H9 (cell line): Measurements from ENCODE around the gene RGS8. TPM values are rescaled to one million over a fixed set of nuclear protein-coding genes. Genes with fewer than 3 reads are reported as not detected.

Experiments used
- DNase-seq: peaks from one replicate; pipeline ENCODE4 v3.0.0-alpha.2; 2017
- H2AFZ ChIP-seq: one replicate; pipeline ENCODE4 v1.6.1; 2013; ENCODE audit warnings: mild to moderate bottlenecking, low read length, control low read depth, moderate library complexity
- H2AK5ac ChIP-seq: 2 replicates; pipeline ENCODE4 v1.6.1; 2013; ENCODE audit warnings: low read length, control low read depth, mixed read lengths; ENCODE audit not compliant: insufficient read length
- H2BK120ac ChIP-seq: one replicate; pipeline ENCODE4 v1.6.1; 2013; ENCODE audit warnings: low read depth, mild to moderate bottlenecking, low read length, control low read depth, inconsistent platforms; ENCODE audit not compliant: poor library complexity, severe bottlenecking
- H2BK12ac ChIP-seq: 2 replicates; pipeline ENCODE4 v1.6.1; 2013; ENCODE audit warnings: low read length, control low read depth, mixed read lengths, low read depth; ENCODE audit not compliant: insufficient read length
- H2BK15ac ChIP-seq: 2 replicates; pipeline ENCODE4 v1.6.1; 2013; ENCODE audit warnings: low read depth, low read length, control low read depth
- H2BK20ac ChIP-seq: one replicate; pipeline ENCODE4 v1.6.1; 2013; ENCODE audit warnings: low read depth, mild to moderate bottlenecking, low read length, control low read depth, inconsistent platforms; ENCODE audit not compliant: poor library complexity, severe bottlenecking
- H2BK5ac ChIP-seq: 2 replicates; pipeline ENCODE4 v1.6.1; 2013; ENCODE audit warnings: low read length, control low read depth, mixed read lengths; ENCODE audit not compliant: insufficient read length
- H3K14ac ChIP-seq: 2 replicates; pipeline ENCODE4 v1.6.1; 2013; ENCODE audit warnings: low read length, control low read depth; ENCODE audit not compliant: insufficient read depth
- H3K18ac ChIP-seq: 2 replicates; pipeline ENCODE4 v1.6.1; 2013; ENCODE audit warnings: low read depth, mild to moderate bottlenecking, mixed read lengths, low read length, control low read depth; ENCODE audit not compliant: insufficient read length
- H3K23ac ChIP-seq: 2 replicates; pipeline ENCODE4 v1.6.1; 2013; ENCODE audit warnings: low read length, control low read depth, mixed read lengths, low read depth; ENCODE audit not compliant: insufficient read length
- H3K23me2 ChIP-seq: 2 replicates; pipeline ENCODE4 v1.6.1; 2013; ENCODE audit warnings: low read depth, mild to moderate bottlenecking, mixed read lengths, low read length, control low read depth; ENCODE audit not compliant: insufficient read length, poor library complexity, severe bottlenecking
- H3K27ac ChIP-seq: 2 replicates; pipeline ENCODE4 v1.5.1; 2013; ENCODE audit warnings: low read length, control low read depth, mixed read lengths, low read depth; ENCODE audit not compliant: insufficient read length
- H3K27me3 ChIP-seq: 2 replicates; pipeline ENCODE4 v1.6.1; 2013; ENCODE audit warnings: low read length, control low read depth, inconsistent platforms; ENCODE audit not compliant: insufficient read depth
- H3K4ac ChIP-seq: 2 replicates; pipeline ENCODE4 v1.6.1; 2013; ENCODE audit warnings: low read depth, mild to moderate bottlenecking, control low read depth, inconsistent platforms, low read length, moderate library complexity
- H3K4me1 ChIP-seq: 2 replicates; pipeline ENCODE4 v1.6.1; 2013; ENCODE audit warnings: low read length, control low read depth, inconsistent platforms; ENCODE audit not compliant: insufficient read depth
- H3K4me2 ChIP-seq: 2 replicates; pipeline ENCODE4 v1.6.1; 2013; ENCODE audit warnings: low read length, control low read depth, mixed read lengths; ENCODE audit not compliant: insufficient read length, insufficient read depth
- H3K56ac ChIP-seq: 2 replicates; pipeline ENCODE4 v1.6.1; 2013; ENCODE audit warnings: low read depth, mild to moderate bottlenecking, mixed read lengths, low read length, control low read depth; ENCODE audit not compliant: insufficient read length
- H3K79me1 ChIP-seq: 2 replicates; pipeline ENCODE4 v1.6.1; 2013; ENCODE audit warnings: low read depth, mild to moderate bottlenecking, moderate library complexity, low read length, control low read depth, inconsistent platforms; ENCODE audit not compliant: insufficient read depth, poor library complexity, severe bottlenecking
- H3K79me2 ChIP-seq: 2 replicates; pipeline ENCODE4 v1.6.1; 2013; ENCODE audit warnings: low read length, control low read depth, inconsistent platforms; ENCODE audit not compliant: insufficient read depth
- H3K9ac ChIP-seq: 2 replicates; pipeline ENCODE4 v1.6.1; 2013; ENCODE audit warnings: low read length, control low read depth, mixed read lengths; ENCODE audit not compliant: insufficient read length; ENCODE audit errors: extremely low read depth
- H3K9me3 ChIP-seq: one replicate; pipeline ENCODE4 v1.6.1; 2013; ENCODE audit warnings: low read depth, low read length, inconsistent platforms; ENCODE audit not compliant: control insufficient read depth
- H3T11ph ChIP-seq: one replicate; pipeline ENCODE4 v1.6.1; 2013; ENCODE audit warnings: mild to moderate bottlenecking, low read length, control low read depth, inconsistent platforms
- H4K20me1 ChIP-seq: one replicate; pipeline ENCODE4 v1.6.1; 2013; ENCODE audit not compliant: control insufficient read depth, insufficient read length, insufficient read depth
- H4K5ac ChIP-seq: 2 replicates; pipeline ENCODE4 v1.6.1; 2013; ENCODE audit warnings: low read depth, mild to moderate bottlenecking, mixed read lengths, low read length, control low read depth; ENCODE audit not compliant: insufficient read length
- H4K8ac ChIP-seq: replicated peaks from 2 replicates; pipeline ENCODE4 v1.6.1; 2013; ENCODE audit warnings: low read length, control low read depth, mixed read lengths, low read depth; ENCODE audit not compliant: insufficient read length
- H4K91ac ChIP-seq: 2 replicates; pipeline ENCODE4 v1.6.1; 2013; ENCODE audit warnings: low read depth, mild to moderate bottlenecking, moderate library complexity, mixed read lengths, low read length, control low read depth; ENCODE audit not compliant: insufficient read length
- H3K27ac Mint-ChIP-seq, 3 experiments: 2 replicates in 2 of 3; 3 replicates in 1 of 3; pipeline ENCODE4 v1.8.0; 2020 to 2021; ENCODE audit warnings: mixed read lengths in 3 of 3, mild to moderate bottlenecking in 1 of 3, moderate library complexity in 1 of 3
- H3K27me3 Mint-ChIP-seq: 2 replicates; pipeline ENCODE4 v1.8.0; 2021; ENCODE audit warnings: low read depth, mild to moderate bottlenecking, moderate library complexity, mixed read lengths
- H3K36me3 Mint-ChIP-seq, 3 experiments: 2 replicates in 2 of 3; 3 replicates in 1 of 3; pipeline ENCODE4 v1.8.0; 2020 to 2021; ENCODE audit warnings: low read depth in 3 of 3, mixed read lengths in 3 of 3; ENCODE audit not compliant: insufficient read depth in 1 of 3
- H3K4me1 Mint-ChIP-seq, 2 experiments: 2 replicates each; pipeline ENCODE4 v1.8.0; 2020; ENCODE audit warnings: mixed read lengths in 2 of 2
- H3K4me3 Mint-ChIP-seq, 2 experiments: 2 replicates in 1 of 2; 3 replicates in 1 of 2; pipeline ENCODE4 v1.8.0; 2020 to 2021; ENCODE audit warnings: mild to moderate bottlenecking in 2 of 2, mixed read lengths in 2 of 2, moderate library complexity in 1 of 2
- H3K9me3 Mint-ChIP-seq, 2 experiments: 2 replicates in 1 of 2; 3 replicates in 1 of 2; pipeline ENCODE4 v1.8.0; 2020; ENCODE audit warnings: mild to moderate bottlenecking in 2 of 2, mixed read lengths in 2 of 2, moderate library complexity in 1 of 2
- CTCF ChIP-seq: fragments of 200-600 bp; sonication (generic); conservative IDR thresholded peaks from 3 replicates; pipeline ENCODE4 v1.8.0; 2021; ENCODE audit warnings: antibody characterized with exemption, mild to moderate bottlenecking
- WGBS: extraction: QIAGEN DNeasy Blood & Tissue Kit; methylation state at CpG from one replicate; pipeline ENCODE4 v1.1.7; 2013; ENCODE audit warnings: missing lambda C conversion rate, low lambda C conversion rate, mixed read lengths; ENCODE audit not compliant: insufficient read length; ENCODE audit errors: extremely low coverage; 5-methylcytosine and 5-hydroxymethylcytosine counted together
- total RNA-seq: library from RNA; stranded (reverse); gene quantifications from 2 replicates; pipeline ENCODE4 v1.2.1, GENCODE V29; 2021

Gene RGS8
- total RNA-seq, 1 experiment from 2014 or later: not detected

- Histone ChIP-seq H3K9me3 (no peaks in the 10 kb centered on the region), H2AK5ac (no peak overlapping the region), H3K79me1 (no peaks in the 10 kb centered on the region), H2BK5ac (no peak overlapping the region), H3K79me2 (no peaks in the 10 kb centered on the region), H4K8ac (no peak overlapping the region), H3K18ac (no peak overlapping the region), H3T11ph (no peak overlapping the region), H2AFZ (no peak overlapping the region), H3K9ac (no peak overlapping the region), H3K23ac (no peak overlapping the region), H3K27me3 (no peaks in the 10 kb centered on the region; the same call in 1 of the 2 replicates), H2BK12ac (no peak overlapping the region), H3K27ac (no peak overlapping the region), H4K91ac (no peak overlapping the region), H2BK20ac (no peak overlapping the region), H2BK120ac (no peak overlapping the region), H3K56ac (no peak overlapping the region), H3K4me2 (no peak overlapping the region), H4K20me1 (no peaks in the 10 kb centered on the region), H3K23me2 (no peaks in the 10 kb centered on the region), H2BK15ac (no peak overlapping the region), H3K14ac (no peak overlapping the region), H3K4ac (no peak overlapping the region), H4K5ac (no peak overlapping the region), H3K4me1 (no peaks in the 10 kb centered on the region; the same call in 1 of the 2 replicates)
- no CpG with 5 or more reads among the region's 4 CpGs for WGBS
- no peak overlapping the region for H3K27ac Mint-ChIP-seq
- peaks cover 22% of the 10 kb centered on the region for H3K27me3 Mint-ChIP-seq
- no peak for TF ChIP-seq CTCF
- no peak overlapping the region for H3K4me3 Mint-ChIP-seq
- H3K4me1 Mint-ChIP-seq: peaks cover 5% of the 10 kb centered on the region in 2 experiments; a peak in 3 of 4 replicates
- no peaks in the 10 kb centered on the region for H3K9me3 Mint-ChIP-seq
- DNase-seq: no peak
- no peaks in the 10 kb centered on the region for H3K36me3 Mint-ChIP-seq
Measured at GRCh38 chr1:182685215-182685614, 828 bp upstream of the RGS8 start.
